Osteocyte (in vitro differentiated cells): ENCODE data around the gene SERPINC1. TPM values are rescaled to one million over a fixed set of nuclear protein-coding genes. Genes with fewer than 3 reads are reported as not detected.

Experiments used
- DNase-seq: peaks from one replicate; pipeline ENCODE4 v3.0.0; 2021; ENCODE audit warnings: mixed read lengths; ENCODE audit not compliant: unreplicated experiment; ENCODE audit errors: extremely low spot score
- H3K27ac Mint-ChIP-seq: one replicate; pipeline ENCODE4 v1.8.0; 2021; ENCODE audit warnings: mild to moderate bottlenecking, mixed read lengths; ENCODE audit not compliant: unreplicated experiment
- H3K27me3 Mint-ChIP-seq: one replicate; pipeline ENCODE4 v1.8.0; 2021; ENCODE audit warnings: mixed read lengths; ENCODE audit not compliant: unreplicated experiment
- H3K36me3 Mint-ChIP-seq: one replicate; pipeline ENCODE4 v1.8.0; 2021; ENCODE audit warnings: mixed read lengths; ENCODE audit not compliant: unreplicated experiment
- H3K4me1 Mint-ChIP-seq: one replicate; pipeline ENCODE4 v1.8.0; 2021; ENCODE audit warnings: mixed read lengths; ENCODE audit not compliant: unreplicated experiment
- H3K4me3 Mint-ChIP-seq: one replicate; pipeline ENCODE4 v1.8.0; 2021; ENCODE audit warnings: mild to moderate bottlenecking, moderate library complexity, mixed read lengths; ENCODE audit not compliant: unreplicated experiment
- H3K9me3 Mint-ChIP-seq: one replicate; pipeline ENCODE4 v1.8.0; 2021; ENCODE audit warnings: mixed read lengths; ENCODE audit not compliant: unreplicated experiment
- total RNA-seq: library from RNA; stranded (reverse); gene quantifications from 2 replicates; pipeline ENCODE4 v1.2.1, GENCODE V29; 2021
- TF ChIP-seq, protein P1 (sequence below): fragments of 200-600 bp; sonication (generic); IDR thresholded peaks from 2 replicates; pipeline ENCODE4 v1.5.0; 2021; ENCODE audit warnings: antibody characterized with exemption, mild to moderate bottlenecking, moderate library complexity

Gene SERPINC1
- total RNA-seq, 1 donor from 2014 or later: 0.40 TPM

DNA sequence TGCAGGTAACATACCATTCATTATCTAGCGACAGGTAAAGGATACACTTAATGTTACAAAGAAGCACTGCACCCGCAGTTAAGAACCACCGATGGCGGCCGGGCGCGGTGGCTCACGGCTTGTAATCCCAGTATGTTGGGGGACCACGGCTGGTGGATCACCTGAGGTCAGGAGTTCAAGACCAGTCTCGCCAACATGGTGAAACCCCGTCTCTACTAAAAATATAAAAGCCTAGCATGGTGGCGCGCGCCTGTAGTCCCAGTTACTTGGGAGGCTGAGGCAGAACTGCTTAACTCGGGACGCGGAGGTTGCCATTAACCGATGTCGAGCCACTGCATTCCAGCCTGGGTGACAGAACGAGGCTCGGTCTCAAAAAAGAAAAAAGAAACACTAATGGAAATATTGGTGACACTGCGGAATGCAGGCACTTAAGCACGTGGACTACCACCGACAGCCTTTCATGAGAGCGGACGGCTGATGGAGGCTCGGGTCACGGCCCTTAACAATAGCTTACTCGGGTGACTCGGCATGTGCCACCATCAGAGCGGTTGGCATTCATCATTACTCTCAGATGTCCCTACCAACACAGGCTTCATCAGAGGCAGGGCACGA, 49.9 kb downstream of the SERPINC1 start:
- TF ChIP-seq, protein P1, sequence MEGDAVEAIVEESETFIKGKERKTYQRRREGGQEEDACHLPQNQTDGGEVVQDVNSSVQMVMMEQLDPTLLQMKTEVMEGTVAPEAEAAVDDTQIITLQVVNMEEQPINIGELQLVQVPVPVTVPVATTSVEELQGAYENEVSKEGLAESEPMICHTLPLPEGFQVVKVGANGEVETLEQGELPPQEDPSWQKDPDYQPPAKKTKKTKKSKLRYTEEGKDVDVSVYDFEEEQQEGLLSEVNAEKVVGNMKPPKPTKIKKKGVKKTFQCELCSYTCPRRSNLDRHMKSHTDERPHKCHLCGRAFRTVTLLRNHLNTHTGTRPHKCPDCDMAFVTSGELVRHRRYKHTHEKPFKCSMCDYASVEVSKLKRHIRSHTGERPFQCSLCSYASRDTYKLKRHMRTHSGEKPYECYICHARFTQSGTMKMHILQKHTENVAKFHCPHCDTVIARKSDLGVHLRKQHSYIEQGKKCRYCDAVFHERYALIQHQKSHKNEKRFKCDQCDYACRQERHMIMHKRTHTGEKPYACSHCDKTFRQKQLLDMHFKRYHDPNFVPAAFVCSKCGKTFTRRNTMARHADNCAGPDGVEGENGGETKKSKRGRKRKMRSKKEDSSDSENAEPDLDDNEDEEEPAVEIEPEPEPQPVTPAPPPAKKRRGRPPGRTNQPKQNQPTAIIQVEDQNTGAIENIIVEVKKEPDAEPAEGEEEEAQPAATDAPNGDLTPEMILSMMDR: no peak
- Mint-ChIP-seq H3K9me3 (no peaks in the 10 kb centered on the region), H3K36me3 (peaks cover 48% of the 10 kb centered on the region), H3K27ac (peak overlapping the region; percentile 92), H3K27me3 (no peaks in the 10 kb centered on the region), H3K4me1 (peaks cover 41% of the 10 kb centered on the region), H3K4me3 (peak overlapping the region; percentile 87)
- DNase-seq: no peak

DNA sequence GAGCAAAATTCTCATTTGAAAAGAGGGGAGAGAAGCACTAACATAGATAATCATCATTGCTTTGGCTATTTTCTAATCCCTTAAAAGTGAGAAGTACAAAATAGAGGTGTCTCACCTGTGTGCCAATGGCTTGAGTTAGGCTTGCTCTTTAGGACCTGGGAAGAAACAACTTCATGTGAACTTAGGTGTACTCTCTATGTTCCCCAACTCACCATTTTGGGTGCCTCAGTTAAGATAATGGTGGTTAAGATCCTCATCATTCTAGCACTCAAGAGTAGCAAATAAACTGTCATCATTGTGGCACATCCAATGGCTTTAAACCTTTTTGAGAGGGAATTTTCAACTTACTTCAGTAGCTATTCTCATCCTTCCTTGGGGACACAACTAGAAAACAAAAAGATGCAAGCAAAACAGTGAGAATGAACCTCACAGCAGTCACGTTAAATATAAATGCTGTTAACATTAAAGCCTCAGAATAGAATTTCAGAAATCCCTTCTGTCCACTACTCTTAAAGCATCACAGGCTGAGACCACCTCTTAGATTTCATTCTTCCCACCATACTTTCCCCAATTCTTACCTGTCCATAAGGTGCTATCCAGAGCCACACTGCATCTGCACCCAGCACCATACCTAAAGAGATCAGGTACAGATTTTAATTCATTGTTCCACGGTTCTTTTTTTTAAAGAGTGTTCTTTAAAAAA, 50.6 kb downstream of the SERPINC1 start:
- Mint-ChIP-seq H3K4me1 (peaks cover 40% of the 10 kb centered on the region), H3K9me3 (no peaks in the 10 kb centered on the region), H3K4me3 (peak overlapping the region; percentile 87), H3K27me3 (no peaks in the 10 kb centered on the region), H3K36me3 (peaks cover 47% of the 10 kb centered on the region), H3K27ac (peak overlapping the region; percentile 92)
- DNase-seq: no peak
- TF ChIP-seq, protein P1: no peak

DNA sequence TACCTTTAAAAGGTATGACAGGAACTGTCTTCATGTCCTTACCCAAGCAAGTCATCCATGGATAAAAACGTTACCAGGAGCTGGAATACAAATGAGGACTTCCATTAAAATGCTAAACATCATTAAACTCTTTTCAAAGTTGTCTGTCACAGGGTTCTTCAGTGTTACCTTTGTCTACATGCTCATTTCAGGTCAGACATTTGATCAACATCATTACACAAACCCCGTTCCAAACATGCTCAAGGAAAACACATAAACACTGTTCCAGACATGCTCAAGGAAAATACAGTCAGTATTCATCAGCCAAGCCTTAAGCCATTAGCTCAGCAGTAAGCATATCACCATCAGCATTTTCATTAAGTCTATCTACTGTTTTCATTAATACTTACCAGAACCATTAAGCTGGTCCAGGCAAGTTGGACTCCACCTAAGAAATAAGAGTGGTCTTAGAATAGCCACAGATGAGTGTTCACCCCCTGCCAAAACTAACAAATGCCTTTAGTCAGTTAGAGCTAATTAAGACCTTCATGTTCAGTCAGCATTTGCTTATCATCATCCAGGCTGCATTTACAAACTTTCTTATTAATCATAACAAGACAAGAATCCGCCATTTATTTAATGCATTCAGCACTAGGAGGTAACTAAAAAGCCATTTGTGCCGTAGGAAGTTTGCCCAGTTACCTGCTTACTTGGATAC, 51.5 kb downstream of the SERPINC1 start:
- TF ChIP-seq, protein P1: no peak
- peak overlapping the region; percentile 92 for H3K27ac Mint-ChIP-seq
- no peaks in the 10 kb centered on the region for H3K27me3 Mint-ChIP-seq
- no peaks in the 10 kb centered on the region for H3K9me3 Mint-ChIP-seq
- DNase-seq: no peak
- peaks cover 35% of the 10 kb centered on the region for H3K4me1 Mint-ChIP-seq
- peak overlapping the region; percentile 87 for H3K4me3 Mint-ChIP-seq
- peaks cover 42% of the 10 kb centered on the region for H3K36me3 Mint-ChIP-seq

DNA sequence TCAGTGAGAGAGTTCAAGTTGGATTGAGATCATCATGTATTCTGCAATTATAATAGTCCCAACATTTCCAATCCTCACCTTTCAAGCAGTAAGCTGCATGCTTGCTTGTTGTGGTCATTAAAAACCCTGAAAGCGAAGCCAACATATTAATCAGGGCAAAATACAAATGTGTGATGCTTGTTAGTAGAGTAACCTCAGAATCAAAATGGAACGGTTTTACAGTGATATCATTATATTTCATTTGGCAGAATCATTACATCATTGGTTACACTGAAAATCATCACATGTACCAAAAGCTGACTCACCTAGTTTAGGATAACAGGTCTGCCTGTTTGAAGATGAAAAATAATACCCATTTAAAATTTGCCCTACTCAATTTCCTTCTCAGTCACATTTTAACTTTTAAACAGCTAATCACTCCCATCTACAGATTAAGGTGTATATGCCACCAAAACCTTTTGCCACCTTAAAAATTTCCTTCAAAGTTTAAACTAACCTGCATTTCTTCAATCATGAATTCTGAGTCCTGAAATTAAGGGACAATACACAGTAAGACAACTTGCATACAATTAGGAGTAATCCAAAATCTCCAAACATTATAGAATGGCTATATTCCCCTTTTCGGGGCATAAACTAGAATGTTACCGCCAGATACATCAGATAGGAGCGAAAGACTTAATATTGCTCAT, 52.8 kb downstream of the SERPINC1 start:
- H3K27ac Mint-ChIP-seq: peak overlapping the region; percentile 50
- TF ChIP-seq, protein P1: no peak
- H3K4me3 Mint-ChIP-seq: peak overlapping the region; percentile 54
- DNase-seq: no peak
- no peaks in the 10 kb centered on the region for H3K9me3 Mint-ChIP-seq
- H3K27me3 Mint-ChIP-seq: no peaks in the 10 kb centered on the region
- peaks cover 30% of the 10 kb centered on the region for H3K4me1 Mint-ChIP-seq
- peaks cover 42% of the 10 kb centered on the region for H3K36me3 Mint-ChIP-seq
